Measurements from ENCODE around the gene FBXL3.
A peak's percentile ranks its signal among the peaks of the same experiment; 100 is the strongest.

FBXL3 gene, protein sequence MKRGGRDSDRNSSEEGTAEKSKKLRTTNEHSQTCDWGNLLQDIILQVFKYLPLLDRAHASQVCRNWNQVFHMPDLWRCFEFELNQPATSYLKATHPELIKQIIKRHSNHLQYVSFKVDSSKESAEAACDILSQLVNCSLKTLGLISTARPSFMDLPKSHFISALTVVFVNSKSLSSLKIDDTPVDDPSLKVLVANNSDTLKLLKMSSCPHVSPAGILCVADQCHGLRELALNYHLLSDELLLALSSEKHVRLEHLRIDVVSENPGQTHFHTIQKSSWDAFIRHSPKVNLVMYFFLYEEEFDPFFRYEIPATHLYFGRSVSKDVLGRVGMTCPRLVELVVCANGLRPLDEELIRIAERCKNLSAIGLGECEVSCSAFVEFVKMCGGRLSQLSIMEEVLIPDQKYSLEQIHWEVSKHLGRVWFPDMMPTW

GRCh38 chr13:77026861-77027621 lies at the start of gene FBXL3:
FBXL3 (minus strand) TSS chr13:77027159; CDS start chr13:77021860, 5,299 bp downstream.
- DNase-seq (ENCODE audit: low read depth): peak; percentile 91
- H3K4me3 ChIP-seq (ENCODE audit: low read depth, low read length): peak within 1 kb of the TSS; percentile 95
- TF ChIP-seq, protein P1, sequence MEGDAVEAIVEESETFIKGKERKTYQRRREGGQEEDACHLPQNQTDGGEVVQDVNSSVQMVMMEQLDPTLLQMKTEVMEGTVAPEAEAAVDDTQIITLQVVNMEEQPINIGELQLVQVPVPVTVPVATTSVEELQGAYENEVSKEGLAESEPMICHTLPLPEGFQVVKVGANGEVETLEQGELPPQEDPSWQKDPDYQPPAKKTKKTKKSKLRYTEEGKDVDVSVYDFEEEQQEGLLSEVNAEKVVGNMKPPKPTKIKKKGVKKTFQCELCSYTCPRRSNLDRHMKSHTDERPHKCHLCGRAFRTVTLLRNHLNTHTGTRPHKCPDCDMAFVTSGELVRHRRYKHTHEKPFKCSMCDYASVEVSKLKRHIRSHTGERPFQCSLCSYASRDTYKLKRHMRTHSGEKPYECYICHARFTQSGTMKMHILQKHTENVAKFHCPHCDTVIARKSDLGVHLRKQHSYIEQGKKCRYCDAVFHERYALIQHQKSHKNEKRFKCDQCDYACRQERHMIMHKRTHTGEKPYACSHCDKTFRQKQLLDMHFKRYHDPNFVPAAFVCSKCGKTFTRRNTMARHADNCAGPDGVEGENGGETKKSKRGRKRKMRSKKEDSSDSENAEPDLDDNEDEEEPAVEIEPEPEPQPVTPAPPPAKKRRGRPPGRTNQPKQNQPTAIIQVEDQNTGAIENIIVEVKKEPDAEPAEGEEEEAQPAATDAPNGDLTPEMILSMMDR (IDR thresholded peaks at IDR 0.05; ENCODE audit: insufficient read depth, low read depth, low read length, missing control alignments): no peak

- no peak overlapping the region for H3K4me3 ChIP-seq (ENCODE audit: low read depth, low read length)
- TF ChIP-seq, protein P1 (IDR thresholded peaks at IDR 0.05; ENCODE audit: insufficient read depth, low read depth, low read length, missing control alignments): no peak
- no peak for DNase-seq (ENCODE audit: low read depth)
Observed at GRCh38 chr13:77067519-77067918, 40.6 kb upstream of the FBXL3 start.

GRCh38 chr13:77065461-77066147 lies 38.6 kb upstream of the FBXL3 start:
- TF ChIP-seq, protein P1 (IDR thresholded peaks at IDR 0.05; ENCODE audit: insufficient read depth, low read depth, low read length, missing control alignments): no peak
- DNase-seq (ENCODE audit: low read depth): no peak
- no peak overlapping the region for H3K4me3 ChIP-seq (ENCODE audit: low read depth, low read length)

- H3K4me3 ChIP-seq (ENCODE audit: low read depth, low read length): no peak overlapping the region
- TF ChIP-seq, protein P1 (IDR thresholded peaks at IDR 0.05; ENCODE audit: insufficient read depth, low read depth, low read length, missing control alignments): no peak
- no peak for DNase-seq (ENCODE audit: low read depth)
Observed at GRCh38 chr13:77062097-77062496, 35.1 kb upstream of the FBXL3 start.

DNA sequence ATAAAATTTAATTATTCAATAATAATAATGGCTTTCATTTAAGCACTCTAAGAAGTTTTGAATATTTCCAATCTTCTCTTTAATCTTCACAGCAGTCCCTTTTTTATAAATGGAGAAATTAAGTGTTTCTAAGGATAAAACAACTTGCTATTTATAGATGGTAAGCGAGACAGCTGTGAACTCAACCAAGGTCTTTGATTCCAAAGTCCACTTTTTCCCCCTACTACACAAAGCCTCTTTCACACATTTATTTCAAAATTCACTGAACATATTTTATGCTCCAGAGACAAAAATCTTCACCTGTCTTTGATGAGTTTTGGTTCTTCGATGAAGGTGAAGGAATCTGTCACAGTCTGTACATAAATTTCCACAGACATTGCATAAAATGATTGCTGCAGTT lies 34.4 kb upstream of the FBXL3 start:
- DNase-seq (ENCODE audit: low read depth): no peak
- no peak overlapping the region for H3K4me3 ChIP-seq (ENCODE audit: low read depth, low read length)
- TF ChIP-seq, protein P1 (IDR thresholded peaks at IDR 0.05; ENCODE audit: insufficient read depth, low read depth, low read length, missing control alignments): no peak

- TF ChIP-seq, protein P1 (IDR thresholded peaks at IDR 0.05; ENCODE audit: insufficient read depth, low read depth, low read length, missing control alignments): no peak
- H3K4me3 ChIP-seq (ENCODE audit: low read depth, low read length): no peak overlapping the region
- no peak for DNase-seq (ENCODE audit: low read depth)
Observed at GRCh38 chr13:77056886-77057285, 29.9 kb upstream of the FBXL3 start.

All from GM12865 (cell line).